ENCODE results near the gene NME4. TPM values are rescaled to one million over a fixed set of nuclear protein-coding genes. Genes with fewer than 3 reads are reported as not detected.

NME4 gene
- total and polyA plus RNA-seq, 8 donors = 11.0 to 68.6 (median 22.6) TPM

DNA sequence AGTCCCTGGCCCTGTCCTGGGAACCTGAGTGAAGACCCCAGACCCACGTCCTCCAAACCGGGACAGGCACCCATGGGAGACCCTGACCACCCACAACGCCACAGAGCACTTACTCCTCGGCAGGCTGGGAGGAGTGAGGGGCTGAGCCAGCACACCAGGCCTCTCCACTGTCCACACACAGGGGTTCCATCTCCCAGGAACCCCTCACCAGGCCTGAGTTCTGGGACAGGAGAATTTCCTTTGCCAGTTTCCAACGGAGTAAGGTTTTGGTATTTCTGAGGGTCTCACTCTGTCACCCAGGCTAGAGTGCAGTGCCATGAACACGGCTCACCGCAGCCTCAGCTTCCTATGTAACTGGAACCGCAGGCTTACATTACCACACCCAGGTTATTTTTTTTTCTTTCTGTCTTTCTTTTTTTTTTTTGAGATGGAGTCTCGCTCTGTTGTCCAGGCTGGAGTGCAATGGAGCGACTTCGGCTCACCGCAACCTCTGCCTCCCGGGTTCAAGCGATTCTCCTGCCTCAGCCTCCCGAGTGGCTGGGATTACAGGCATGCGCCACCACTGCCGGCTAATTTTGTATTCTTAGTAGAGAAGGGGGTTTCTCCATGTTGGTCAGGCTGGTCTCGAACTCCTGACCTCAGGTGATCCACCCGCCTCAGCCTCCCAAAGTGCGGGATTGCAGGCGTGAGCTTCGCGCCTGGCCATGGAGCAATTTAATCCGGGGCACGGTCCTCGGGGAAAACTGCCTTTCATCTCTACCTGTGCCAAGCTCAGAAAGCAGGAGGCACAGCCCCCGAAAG, 16.8 kb upstream of the NME4 start:
- peaks cover 9 to 21% (median 17%) of the 10 kb centered on the region in 3 donors for H3K4me1 ChIP-seq
- H3K9me3 ChIP-seq = no peaks in the 10 kb centered on the region
- ATAC-seq = no peak
- H3K36me3 ChIP-seq = peaks cover 0 to 19% (median 0%) of the 10 kb centered on the region in 3 donors
- intact Hi-C loops (cut with DNase I) = loop anchor here in 1 of 3 donors (10.0 kb wide), 1 partner anchor 275 kb away; no protein-coding TSS in a partner anchor
- FAIRE-seq = no peak
- peak in 3 of 6 donors; percentile 26 to 56 (median 31) for DNase-seq
- 28 to 35% methylated on average over 27 of the region's 27 CpGs for WGBS, 2 donors
- peak overlapping the region; percentile 73 to 95 (median 82) for H3K4me3 ChIP-seq
- peak overlapping the region; percentile 83 to 93 (median 83) for H3K27ac ChIP-seq
- TF ChIP-seq, protein P1, sequence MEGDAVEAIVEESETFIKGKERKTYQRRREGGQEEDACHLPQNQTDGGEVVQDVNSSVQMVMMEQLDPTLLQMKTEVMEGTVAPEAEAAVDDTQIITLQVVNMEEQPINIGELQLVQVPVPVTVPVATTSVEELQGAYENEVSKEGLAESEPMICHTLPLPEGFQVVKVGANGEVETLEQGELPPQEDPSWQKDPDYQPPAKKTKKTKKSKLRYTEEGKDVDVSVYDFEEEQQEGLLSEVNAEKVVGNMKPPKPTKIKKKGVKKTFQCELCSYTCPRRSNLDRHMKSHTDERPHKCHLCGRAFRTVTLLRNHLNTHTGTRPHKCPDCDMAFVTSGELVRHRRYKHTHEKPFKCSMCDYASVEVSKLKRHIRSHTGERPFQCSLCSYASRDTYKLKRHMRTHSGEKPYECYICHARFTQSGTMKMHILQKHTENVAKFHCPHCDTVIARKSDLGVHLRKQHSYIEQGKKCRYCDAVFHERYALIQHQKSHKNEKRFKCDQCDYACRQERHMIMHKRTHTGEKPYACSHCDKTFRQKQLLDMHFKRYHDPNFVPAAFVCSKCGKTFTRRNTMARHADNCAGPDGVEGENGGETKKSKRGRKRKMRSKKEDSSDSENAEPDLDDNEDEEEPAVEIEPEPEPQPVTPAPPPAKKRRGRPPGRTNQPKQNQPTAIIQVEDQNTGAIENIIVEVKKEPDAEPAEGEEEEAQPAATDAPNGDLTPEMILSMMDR (IDR thresholded peaks at IDR 0.05) = no peak
- no peaks in the 10 kb centered on the region for H3K27me3 ChIP-seq

DNA sequence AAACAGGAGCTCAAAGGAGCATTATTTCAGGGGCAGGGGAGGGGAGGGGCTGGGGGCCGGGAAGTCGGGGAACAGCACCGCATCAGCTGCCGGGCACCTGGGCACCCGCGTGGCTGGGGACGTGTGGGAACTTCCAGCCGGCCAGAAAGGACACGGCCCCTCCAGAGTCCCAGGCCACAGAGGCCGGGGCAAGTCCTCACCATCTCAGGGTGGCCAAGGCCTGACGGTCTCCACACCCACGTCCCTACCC, 16.3 kb upstream of the NME4 start:
- DNase-seq (peak in 4 of 6 donors; percentile 38 to 85 (median 64)), FAIRE-seq (no peak), ATAC-seq (peak; percentile 4 to 8 (median 4))
- Histone ChIP-seq H3K27ac (peak overlapping the region; percentile 81 to 93 (median 83)), H3K9me3 (no peaks in the 10 kb centered on the region), H3K27me3 (no peaks in the 10 kb centered on the region), H3K36me3 (peaks cover 0 to 17% (median 0%) of the 10 kb centered on the region in 3 donors), H3K4me1 (peaks cover 9 to 21% (median 17%) of the 10 kb centered on the region in 3 donors), H3K4me3 (peak overlapping the region; percentile 73 to 95 (median 82))
- WGBS, 2 donors = 1 to 2% methylated on average over 11 to 12 of the region's 12 CpGs
- intact Hi-C loops (cut with DNase I) = loop anchor here in 1 of 3 donors (10.0 kb wide), 1 partner anchor 274 kb away; no protein-coding TSS in a partner anchor
- TF ChIP-seq, protein P1 (IDR thresholded peaks at IDR 0.05) = no peak

- H3K9me3 ChIP-seq = no peaks in the 10 kb centered on the region
- H3K4me3 ChIP-seq = peak overlapping the region; percentile 73 to 95 (median 82)
- WGBS, 2 donors = 1% methylated on average over 45 to 73 of the region's 73 CpGs
- peaks cover 9 to 21% (median 17%) of the 10 kb centered on the region in 3 donors for H3K4me1 ChIP-seq
- DNase-seq = peak in 5 of 6 donors; percentile 57 to 90 (median 74)
- TF ChIP-seq, protein P1 (IDR thresholded peaks at IDR 0.05) = no peak
- peaks cover 0 to 12% (median 0%) of the 10 kb centered on the region in 3 donors for H3K36me3 ChIP-seq
- peak; percentile 2 to 11 (median 10) for ATAC-seq
- intact Hi-C loops (cut with DNase I) = loop anchor here in 1 of 3 donors (10.0 kb wide), 1 partner anchor 274 kb away; no protein-coding TSS in a partner anchor
- peak overlapping the region; percentile 81 to 93 (median 83) for H3K27ac ChIP-seq
- FAIRE-seq = no peak
- no peaks in the 10 kb centered on the region for H3K27me3 ChIP-seq
These were observed 15.8 kb upstream of the NME4 start for GRCh38 chr16:381012-381788.

DNA sequence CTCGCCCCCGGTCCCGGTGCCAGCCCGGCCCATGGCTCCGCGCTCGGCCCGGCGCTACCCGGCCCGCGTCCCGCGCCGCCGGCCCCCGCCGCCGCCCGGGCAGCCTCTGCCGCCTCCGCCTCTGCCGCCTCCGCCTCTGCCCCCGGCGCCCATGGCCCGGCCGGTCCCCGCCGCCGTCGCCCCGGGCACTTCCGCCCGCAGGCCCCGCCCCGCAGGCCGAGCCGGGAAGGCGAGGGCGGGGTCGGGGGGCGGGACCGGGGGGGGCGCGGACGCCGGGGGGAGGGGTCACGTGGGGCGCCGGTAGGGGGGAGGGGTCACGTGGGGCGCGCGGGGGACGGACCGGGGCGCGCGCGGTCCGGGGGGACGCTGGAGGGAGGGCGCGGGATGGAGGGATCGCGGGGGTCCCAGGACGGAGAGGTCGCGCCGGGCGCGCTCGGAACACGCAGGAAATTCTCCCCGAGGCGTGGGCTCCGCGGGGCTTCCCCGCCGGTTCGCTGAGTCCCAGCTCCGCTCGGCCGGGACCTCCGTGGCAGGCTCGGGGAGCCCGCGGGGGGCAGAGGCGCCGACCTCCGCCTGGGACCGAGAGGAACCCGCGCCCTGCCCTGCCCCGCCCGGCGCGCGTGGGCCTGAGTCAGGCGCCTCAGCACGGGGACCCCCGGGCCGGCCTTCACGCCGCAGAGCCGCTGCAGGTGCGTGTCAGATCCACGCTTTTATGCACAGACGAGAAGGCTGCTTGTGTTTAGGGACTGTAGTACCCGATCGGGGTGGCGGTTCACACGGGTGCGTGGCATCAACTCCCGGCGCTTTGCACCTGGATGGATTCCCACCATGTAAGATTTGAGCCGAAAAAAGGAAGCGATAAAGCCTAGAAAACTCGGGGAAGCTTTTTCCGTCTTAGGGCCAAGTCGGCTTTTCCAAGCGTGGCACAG, 14.9 kb upstream of the NME4 start, which contains the start of gene PGAP6:
Gene PGAP6, minus strand, starts transcription at position 190 of the 929 bp plus-strand sequence. Its CDS starts 157 bp downstream, at position 33.
- Histone ChIP-seq H3K36me3 (peaks cover 0 to 4% (median 0%) of the 10 kb centered on the region in 3 donors), H3K27ac (peak within 1 kb of the TSS; percentile 84 to 95 (median 91)), H3K4me3 (peak within 1 kb of the TSS; percentile 88 to 95 (median 90)), H3K4me1 (peaks cover 9 to 21% (median 17%) of the 10 kb centered on the region in 3 donors), H3K9me3 (no peaks in the 10 kb centered on the region), H3K27me3 (no peaks in the 10 kb centered on the region)
- intact Hi-C loops (cut with DNase I) = loop anchor here in 1 of 3 donors (10.0 kb wide), 1 partner anchor 273 kb away; no protein-coding TSS in a partner anchor
- no peak for FAIRE-seq
- 1% methylated on average over 38 to 120 of the region's 123 CpGs for WGBS, 2 donors
- TF ChIP-seq, protein P1 (IDR thresholded peaks at IDR 0.05) = no peak
- peak in 5 of 6 donors; percentile 65 to 87 (median 82) for DNase-seq
- peak; percentile 19 to 52 (median 24) for ATAC-seq
